Type B pancreatic cell (in vitro differentiated cells): ENCODE results near the gene PTEN. TPM values are rescaled to one million over a fixed set of nuclear protein-coding genes. Genes with fewer than 3 reads are reported as not detected.
"Not testable (repeated sequence)": the region's sequence is repeated elsewhere in the genome, so short reads cannot be mapped to it uniquely, and the experiment has no call there.

Experiments used
- DNase-seq: peaks from one replicate; pipeline ENCODE4 v3.0.0; 2021; ENCODE audit warnings: mixed read lengths; ENCODE audit not compliant: unreplicated experiment; ENCODE audit errors: extremely low spot score
- H3K27ac Mint-ChIP-seq: 2 replicates; pipeline ENCODE4 v1.8.0; 2021; ENCODE audit warnings: mild to moderate bottlenecking, mixed read lengths
- H3K27me3 Mint-ChIP-seq: 2 replicates; pipeline ENCODE4 v1.8.0; 2021; ENCODE audit warnings: mixed read lengths
- H3K36me3 Mint-ChIP-seq: 2 replicates; pipeline ENCODE4 v1.8.0; 2021; ENCODE audit warnings: mixed read lengths
- H3K4me1 Mint-ChIP-seq: one replicate; pipeline ENCODE4 v1.8.0; 2021; ENCODE audit warnings: mixed read lengths; ENCODE audit not compliant: unreplicated experiment
- H3K4me3 Mint-ChIP-seq: 2 replicates; pipeline ENCODE4 v1.8.0; 2021; ENCODE audit warnings: mild to moderate bottlenecking, mixed read lengths
- H3K9me3 Mint-ChIP-seq: 2 replicates; pipeline ENCODE4 v1.8.0; 2021; ENCODE audit warnings: mixed read lengths
- total RNA-seq: library from RNA; stranded (reverse); gene quantifications from 2 replicates; pipeline ENCODE4 v1.2.1, GENCODE V29; 2021; ENCODE audit warnings: low replicate concordance
- TF ChIP-seq, protein P1 (sequence below): fragments of 200-600 bp; sonication (generic); conservative IDR thresholded peaks from 2 replicates; pipeline ENCODE4 v1.5.0; 2021; ENCODE audit warnings: antibody characterized with exemption, mild to moderate bottlenecking

PTEN gene
- total RNA-seq, 1 donor from 2014 or later, result 93.1 TPM

DNA sequence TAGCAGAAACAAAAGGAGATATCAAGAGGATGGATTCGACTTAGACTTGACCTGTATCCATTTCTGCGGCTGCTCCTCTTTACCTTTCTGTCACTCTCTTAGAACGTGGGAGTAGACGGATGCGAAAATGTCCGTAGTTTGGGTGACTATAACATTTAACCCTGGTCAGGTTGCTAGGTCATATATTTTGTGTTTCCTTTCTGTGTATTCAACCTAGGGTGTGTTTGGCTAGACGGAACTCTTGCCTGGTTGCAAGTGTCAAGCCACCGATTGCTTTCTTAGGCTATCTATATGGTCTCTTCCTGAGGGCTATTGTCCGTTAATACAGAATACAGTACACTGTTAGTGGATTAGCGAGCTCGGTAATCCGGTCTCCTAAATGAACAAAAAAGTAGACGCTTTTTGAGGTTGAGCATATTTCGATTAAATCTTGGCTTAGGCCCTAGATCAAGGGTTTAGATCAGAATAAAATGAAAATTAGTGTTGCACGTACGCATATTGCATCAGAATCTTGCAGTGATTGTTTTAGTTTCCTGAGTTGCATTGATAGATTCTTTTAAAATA is 1.2 kb downstream of the PTEN start:
- no peaks in the 10 kb centered on the region for H3K27me3 Mint-ChIP-seq
- peak overlapping the region; percentile 90 for H3K27ac Mint-ChIP-seq
- DNase-seq, result no peak
- TF ChIP-seq, protein P1, sequence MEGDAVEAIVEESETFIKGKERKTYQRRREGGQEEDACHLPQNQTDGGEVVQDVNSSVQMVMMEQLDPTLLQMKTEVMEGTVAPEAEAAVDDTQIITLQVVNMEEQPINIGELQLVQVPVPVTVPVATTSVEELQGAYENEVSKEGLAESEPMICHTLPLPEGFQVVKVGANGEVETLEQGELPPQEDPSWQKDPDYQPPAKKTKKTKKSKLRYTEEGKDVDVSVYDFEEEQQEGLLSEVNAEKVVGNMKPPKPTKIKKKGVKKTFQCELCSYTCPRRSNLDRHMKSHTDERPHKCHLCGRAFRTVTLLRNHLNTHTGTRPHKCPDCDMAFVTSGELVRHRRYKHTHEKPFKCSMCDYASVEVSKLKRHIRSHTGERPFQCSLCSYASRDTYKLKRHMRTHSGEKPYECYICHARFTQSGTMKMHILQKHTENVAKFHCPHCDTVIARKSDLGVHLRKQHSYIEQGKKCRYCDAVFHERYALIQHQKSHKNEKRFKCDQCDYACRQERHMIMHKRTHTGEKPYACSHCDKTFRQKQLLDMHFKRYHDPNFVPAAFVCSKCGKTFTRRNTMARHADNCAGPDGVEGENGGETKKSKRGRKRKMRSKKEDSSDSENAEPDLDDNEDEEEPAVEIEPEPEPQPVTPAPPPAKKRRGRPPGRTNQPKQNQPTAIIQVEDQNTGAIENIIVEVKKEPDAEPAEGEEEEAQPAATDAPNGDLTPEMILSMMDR, result no peak
- H3K4me3 Mint-ChIP-seq, result peak overlapping the region; percentile 96
- peaks cover 27% of the 10 kb centered on the region for H3K4me1 Mint-ChIP-seq
- H3K36me3 Mint-ChIP-seq, result peaks cover 11% of the 10 kb centered on the region
- no peaks in the 10 kb centered on the region for H3K9me3 Mint-ChIP-seq

DNA sequence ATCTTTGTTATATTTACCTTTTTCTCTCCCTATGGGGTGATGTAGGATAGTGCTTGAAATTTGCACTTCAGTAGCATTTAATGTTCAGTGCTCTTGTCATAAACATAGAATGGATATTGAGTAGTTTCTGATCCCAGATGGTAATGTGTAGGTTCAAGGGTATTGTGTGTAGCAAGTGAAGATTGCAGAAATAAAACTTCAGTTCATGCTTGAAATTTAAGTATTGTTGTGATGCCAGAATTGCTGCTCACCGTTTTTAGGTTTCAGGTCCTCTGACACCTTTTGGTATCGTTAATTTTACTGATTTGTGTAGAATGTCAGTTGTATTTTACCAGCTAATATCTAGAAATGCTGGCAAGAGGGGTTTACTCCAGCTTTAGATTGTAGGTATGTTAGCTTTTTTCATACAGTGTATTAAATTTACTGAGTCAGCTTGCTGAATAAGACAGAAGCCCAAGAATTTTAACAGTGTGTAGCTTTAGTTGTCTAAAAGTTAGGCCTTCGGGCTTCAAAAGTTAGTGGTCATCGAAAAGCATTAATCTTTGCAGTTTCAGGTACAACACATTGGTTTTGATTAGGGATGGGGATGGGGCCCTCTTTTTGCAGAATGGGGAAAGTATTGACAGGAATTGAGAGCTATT is 1.9 kb downstream of the PTEN start:
- no peak for DNase-seq

DNA sequence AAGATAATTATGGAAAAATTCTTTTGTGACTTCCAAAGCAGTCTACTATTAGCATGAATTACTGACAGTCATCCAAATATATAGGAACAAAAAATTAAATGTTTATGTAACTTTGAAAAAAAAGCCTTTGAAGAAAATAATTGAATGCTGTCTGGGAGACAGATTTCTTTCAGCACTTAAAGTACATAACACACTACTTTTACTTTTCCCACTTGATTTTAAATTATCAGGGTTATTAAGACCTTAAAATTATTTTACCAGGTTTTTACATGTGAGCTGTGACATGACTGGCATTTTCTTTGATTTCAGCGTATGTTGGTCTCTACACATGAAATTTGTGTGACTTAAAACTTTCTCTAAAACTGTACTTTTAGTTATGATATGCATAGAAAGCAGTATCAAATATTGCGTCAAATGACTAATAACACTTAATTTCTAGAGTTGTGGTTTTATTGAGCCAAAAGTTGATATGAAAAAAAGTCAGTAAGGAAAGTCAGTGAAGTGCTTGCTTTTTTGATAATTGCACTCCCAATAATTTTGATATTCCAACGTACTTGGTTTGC is 3.1 kb downstream of the PTEN start:
- TF ChIP-seq, protein P1, result no peak
- Mint-ChIP-seq H3K36me3 (peaks cover 20% of the 10 kb centered on the region), H3K9me3 (no peaks in the 10 kb centered on the region), H3K4me1 (peaks cover 26% of the 10 kb centered on the region), H3K27ac (peak overlapping the region; percentile 13), H3K4me3 (peak overlapping the region; percentile 96), H3K27me3 (no peaks in the 10 kb centered on the region)
- DNase-seq, result no peak

More for the DNA sequence above, 1.9 kb downstream of the PTEN start:
- H3K4me1 Mint-ChIP-seq, result peaks cover 25% of the 10 kb centered on the region
- no peaks in the 10 kb centered on the region for H3K9me3 Mint-ChIP-seq
- H3K4me3 Mint-ChIP-seq, result peak overlapping the region; percentile 96
- no peaks in the 10 kb centered on the region for H3K27me3 Mint-ChIP-seq
- TF ChIP-seq, protein P1, result no peak
- peaks cover 11% of the 10 kb centered on the region for H3K36me3 Mint-ChIP-seq
- peak overlapping the region; percentile 90 for H3K27ac Mint-ChIP-seq

DNA sequence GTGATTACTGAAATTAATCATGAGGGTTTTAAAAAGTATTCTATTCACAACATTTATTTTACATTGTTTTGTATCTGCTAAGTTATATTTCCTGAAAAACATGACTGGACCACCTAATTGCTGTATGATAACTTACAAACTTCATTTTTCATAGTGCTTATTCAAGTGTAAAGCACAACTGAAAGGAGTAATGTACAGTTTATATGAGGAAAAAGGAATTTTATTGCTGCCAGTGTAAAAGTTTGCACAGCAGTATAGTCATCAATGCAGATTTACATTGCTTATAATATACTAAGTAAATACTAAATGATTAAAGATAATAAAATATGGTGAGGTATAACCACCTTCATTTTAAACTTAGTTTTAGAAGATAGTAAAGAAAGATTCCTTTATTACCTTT is 4.0 kb downstream of the PTEN start:
- no peak overlapping the region for H3K27ac Mint-ChIP-seq
- peaks cover 27% of the 10 kb centered on the region for H3K4me1 Mint-ChIP-seq
- H3K27me3 Mint-ChIP-seq, result no peaks in the 10 kb centered on the region

DNA sequence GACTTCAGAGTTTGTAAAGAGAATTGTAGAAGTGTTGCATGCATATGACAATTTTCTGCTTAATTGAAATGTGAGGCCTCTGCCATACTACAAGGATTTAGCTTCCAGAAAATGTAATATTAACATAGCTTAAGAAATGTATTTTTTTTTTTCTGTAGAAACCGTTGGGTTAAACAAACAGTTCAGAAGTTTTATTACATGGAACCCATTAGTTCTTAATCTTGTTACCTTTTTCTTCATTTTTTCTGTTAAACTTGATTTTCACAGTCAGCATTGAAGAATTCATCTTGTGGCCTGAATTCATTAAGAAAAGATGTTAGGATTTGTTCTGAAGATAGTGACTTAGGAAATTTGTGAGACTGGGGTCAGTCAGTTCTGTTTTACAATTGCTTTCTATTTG is 4.9 kb downstream of the PTEN start:
- Mint-ChIP-seq H3K9me3 (no peaks in the 10 kb centered on the region), H3K4me3 (peak overlapping the region; percentile 88), H3K4me1 (peaks cover 30% of the 10 kb centered on the region), H3K36me3 (peaks cover 20% of the 10 kb centered on the region), H3K27me3 (no peaks in the 10 kb centered on the region), H3K27ac (peak overlapping the region; percentile 69)
- TF ChIP-seq, protein P1, result no peak
- DNase-seq, result no peak

More for the DNA sequence above, 4.0 kb downstream of the PTEN start:
- TF ChIP-seq, protein P1, result no peak
- H3K36me3 Mint-ChIP-seq, result peaks cover 20% of the 10 kb centered on the region
- H3K9me3 Mint-ChIP-seq, result no peaks in the 10 kb centered on the region
- peak overlapping the region; percentile 96 for H3K4me3 Mint-ChIP-seq
- DNase-seq, result no peak

DNA sequence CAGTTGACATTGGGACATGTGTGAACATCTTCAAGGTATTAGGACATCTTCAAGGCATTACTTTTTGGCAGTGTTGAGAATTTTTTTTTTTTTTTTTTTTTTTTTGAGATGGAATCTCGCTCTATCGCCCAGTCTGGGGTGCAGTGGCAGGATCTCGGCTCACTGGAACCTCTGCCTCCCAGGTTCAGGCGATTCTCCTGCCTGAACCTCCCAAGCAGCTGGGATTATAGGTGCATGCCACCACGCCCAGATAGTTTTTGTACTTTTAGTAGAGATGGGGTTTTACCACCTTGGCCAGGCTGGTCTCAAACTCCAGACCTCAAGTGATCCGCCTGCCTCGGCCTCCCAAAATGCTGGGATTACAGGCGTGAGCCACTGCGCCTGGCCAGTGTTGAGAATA is 5.7 kb downstream of the PTEN start:
- H3K27ac Mint-ChIP-seq, DNase-seq, H3K27me3 Mint-ChIP-seq, H3K9me3 Mint-ChIP-seq: not testable (repeated sequence)
- Mint-ChIP-seq H3K36me3 (peaks cover 20% of the 10 kb centered on the region), H3K4me1 (peaks cover 30% of the 10 kb centered on the region), H3K4me3 (peak overlapping the region; percentile 88)
